A549 treated with AZD2906 at 1 μM for 4 hours (cell line): ENCODE results near the gene BLVRB. TPM values are rescaled to one million over a fixed set of nuclear protein-coding genes. Genes with fewer than 3 reads are reported as not detected.

ENCODE experiments used
- total RNA-seq: library from RNA; stranded (reverse); fragments of 200-300 nt; extraction: Qiagen RNA extraction; gene quantifications from 5 replicates; pipeline ENCODE4 v1.2.3, GENCODE V29; 2022

Gene BLVRB
- 254 to 367 TPM (median 326 TPM) in 5 replicates for total RNA-seq

GRCh38 chr19:40465557-40466218, at the start of gene BLVRB:
BLVRB (minus strand) TSS chr19:40465745; CDS start chr19:40465688, 57 bp downstream.

DNA sequence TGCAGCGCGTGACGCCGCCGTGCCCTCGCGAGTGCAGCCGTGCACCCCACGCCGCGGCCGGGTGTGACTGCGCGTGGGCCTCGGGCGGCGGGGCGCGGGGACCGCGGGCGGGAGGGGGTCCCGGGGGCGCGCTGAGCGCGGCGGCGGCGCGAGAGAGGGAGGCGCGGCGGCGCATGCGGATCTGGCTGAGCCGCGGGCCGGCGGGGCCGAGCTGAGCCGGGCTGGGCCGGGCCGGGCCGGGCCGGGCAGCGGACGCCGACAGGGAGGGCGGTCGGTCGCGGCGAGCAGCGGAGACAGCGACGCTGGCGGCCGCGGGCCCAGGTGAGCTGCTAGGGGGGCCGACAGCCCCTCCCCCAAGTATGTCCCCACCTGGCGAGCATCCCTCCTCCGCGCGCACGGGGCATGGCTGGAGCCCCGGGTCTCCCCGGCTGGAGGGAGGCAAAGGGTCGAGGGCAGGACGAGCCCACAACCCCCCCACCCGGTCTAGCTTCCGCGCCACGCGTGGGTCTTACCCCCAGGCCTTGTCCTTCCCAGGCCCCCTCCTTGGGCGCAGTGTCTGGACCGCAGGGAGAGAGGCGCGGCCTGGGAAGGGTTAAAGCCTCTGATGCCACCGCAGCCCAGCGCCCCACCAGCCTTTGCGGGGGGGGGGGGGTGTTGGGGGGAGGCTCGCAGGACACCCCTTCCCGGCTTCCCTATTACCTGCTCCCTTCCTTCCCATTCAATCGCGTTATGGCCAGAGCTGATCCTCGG, 1.6 kb upstream of the BLVRB start, which contains the start of gene SPTBN4:
SPTBN4 (plus strand) TSS at position 17 of the 750 bp plus-strand sequence. CDS start 5,621 bp downstream, outside the sequence.

DNA sequence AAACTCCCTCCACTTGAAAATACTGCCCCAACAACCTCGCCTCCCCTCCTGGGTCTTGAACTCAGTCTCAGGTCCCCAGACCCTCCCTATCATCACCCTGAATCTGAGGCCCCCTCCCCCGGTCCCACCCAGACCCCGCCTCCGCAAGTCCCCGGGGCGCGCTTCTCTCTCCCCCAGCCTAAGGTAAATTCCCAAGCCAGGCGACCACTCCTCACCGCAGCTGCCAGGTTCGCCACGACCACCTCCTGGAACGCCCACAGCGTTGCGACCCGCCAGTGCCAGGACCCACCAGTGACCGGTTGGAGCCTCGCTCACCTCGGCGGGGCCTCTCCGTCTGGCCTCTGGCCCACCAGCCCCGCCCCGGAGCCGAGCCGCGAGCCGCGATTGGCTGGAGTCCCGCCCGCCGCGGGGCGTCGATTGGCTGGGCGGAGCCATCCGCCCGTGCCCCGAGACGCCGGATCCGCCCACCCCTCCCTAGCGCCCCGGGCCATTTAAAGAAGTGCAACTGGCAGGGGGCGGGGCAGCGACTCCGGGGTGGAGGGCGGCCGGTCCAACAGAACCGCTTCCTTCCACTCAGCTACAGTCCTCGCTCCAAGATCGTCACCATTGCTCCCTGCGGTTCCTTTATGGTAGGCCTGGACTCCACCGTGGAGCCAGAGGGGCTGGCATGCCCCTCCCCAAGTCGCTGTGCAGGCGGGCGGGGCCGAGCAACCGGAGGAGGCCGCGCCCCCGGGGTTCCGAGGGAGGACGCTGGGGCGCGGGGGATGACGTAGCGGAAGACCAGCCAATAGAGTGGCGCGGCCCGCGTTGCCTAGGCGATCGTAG, 21.3 kb downstream of the BLVRB start, which contains the start of gene SERTAD3:
SERTAD3 (minus strand) TSS at position 336 of the 825 bp plus-strand sequence. CDS start 2,255 bp downstream, outside the sequence.

GRCh38 chr19:40425450-40426287, 39.9 kb downstream of the BLVRB start, which contains the start of gene SERTAD1:
SERTAD1 (minus strand) TSS chr19:40425992; CDS start chr19:40423546, 2,446 bp downstream.

GRCh38 chr19:40413291-40413845, 52.2 kb downstream of the BLVRB start, which contains the start of gene PRX:
PRX (minus strand) TSS chr19:40413378; CDS start chr19:40407932, 5,446 bp downstream.

Other genes starting within 250 kb of the BLVRB start
- gene TTC9B, start 247.4 kb downstream of the BLVRB start, total RNA-seq = 0.20 to 0.61 TPM (median 0.49 TPM) in 5 replicates
- 0.09 to 0.52 TPM (median 0.29 TPM) in 5 replicates for gene CCNP, start 239.1 kb downstream of the BLVRB start, total RNA-seq
- gene AKT2, start 180.4 kb downstream of the BLVRB start, total RNA-seq = 121 to 176 TPM (median 170 TPM) in 5 replicates
- 23.6 to 32.3 TPM (median 31.8 TPM) in 5 replicates for gene C19orf47, start 117.3 kb downstream of the BLVRB start, total RNA-seq
- 264 to 282 TPM (median 273 TPM) in 5 replicates for gene PLD3, start 117.0 kb downstream of the BLVRB start, total RNA-seq
- 0.28 to 0.43 TPM (median 0.33 TPM) in 5 replicates for gene HIPK4, start 75.6 kb downstream of the BLVRB start, total RNA-seq
- gene PRX, start 52.4 kb downstream of the BLVRB start, total RNA-seq = 1.1 to 1.8 TPM (median 1.3 TPM) in 5 replicates
- 24.6 to 40.8 TPM (median 30.7 TPM) in 5 replicates for gene SERTAD1, start 39.8 kb downstream of the BLVRB start, total RNA-seq
- 36.8 to 45.9 TPM (median 41.9 TPM) in 5 replicates for gene SERTAD3, start 21.4 kb downstream of the BLVRB start, total RNA-seq
- 0.49 to 0.69 TPM (median 0.64 TPM) in 5 replicates for gene SPTBN4, start 1.3 kb upstream of the BLVRB start, total RNA-seq
- 96.5 to 144 TPM (median 133 TPM) in 5 replicates for gene SHKBP1, start 111.1 kb upstream of the BLVRB start, total RNA-seq
- gene LTBP4, start 135.6 kb upstream of the BLVRB start, total RNA-seq = 41.4 to 56.4 TPM (median 53.5 TPM) in 5 replicates
- 63.3 to 78.9 TPM (median 77.9 TPM) in 5 replicates for gene NUMBL, start 224.9 kb upstream of the BLVRB start, total RNA-seq